Activated T-helper 1 cell treated with Interleukin-2 at 50 U/mL for 16 hours (primary cell): ENCODE measurements around the gene PSMC3IP.
A peak's percentile ranks its signal among the peaks of the same experiment; 100 is the strongest.

Experiments
- DNase-seq: peaks from one replicate; pipeline ENCODE4 v3.0.0-alpha.2; 2020; ENCODE audit warnings: low read depth

The PSMC3IP gene

DNA sequence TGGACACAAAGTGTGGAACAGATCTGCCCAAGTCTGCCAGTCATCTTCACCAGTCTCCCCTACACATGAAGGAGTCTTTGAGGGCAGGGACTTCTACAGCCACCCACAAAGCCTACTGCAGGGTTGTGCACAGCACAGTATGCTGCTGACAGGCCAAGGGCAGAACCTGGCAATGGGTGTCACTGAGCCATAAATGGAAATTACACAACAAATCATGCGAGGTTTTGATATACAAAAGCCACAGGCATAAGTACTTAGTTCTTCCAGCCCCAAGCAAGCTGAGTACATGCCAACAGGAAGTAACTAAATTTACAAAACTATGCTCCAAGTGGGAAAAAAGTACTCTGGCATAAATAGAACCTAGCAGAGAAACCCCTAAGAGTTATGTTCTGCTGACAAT is 7.8 kb upstream of the PSMC3IP start:
- DNase-seq: no peak

- no peak for DNase-seq
These were observed 7.4 kb upstream of the PSMC3IP start for GRCh38 chr17:42584880-42585279.

GRCh38 chr17:42581744-42582270 is 4.3 kb upstream of the PSMC3IP start:
- no peak for DNase-seq

- no peak for DNase-seq
These were observed 2.4 kb upstream of the PSMC3IP start for GRCh38 chr17:42579794-42580551.

DNA sequence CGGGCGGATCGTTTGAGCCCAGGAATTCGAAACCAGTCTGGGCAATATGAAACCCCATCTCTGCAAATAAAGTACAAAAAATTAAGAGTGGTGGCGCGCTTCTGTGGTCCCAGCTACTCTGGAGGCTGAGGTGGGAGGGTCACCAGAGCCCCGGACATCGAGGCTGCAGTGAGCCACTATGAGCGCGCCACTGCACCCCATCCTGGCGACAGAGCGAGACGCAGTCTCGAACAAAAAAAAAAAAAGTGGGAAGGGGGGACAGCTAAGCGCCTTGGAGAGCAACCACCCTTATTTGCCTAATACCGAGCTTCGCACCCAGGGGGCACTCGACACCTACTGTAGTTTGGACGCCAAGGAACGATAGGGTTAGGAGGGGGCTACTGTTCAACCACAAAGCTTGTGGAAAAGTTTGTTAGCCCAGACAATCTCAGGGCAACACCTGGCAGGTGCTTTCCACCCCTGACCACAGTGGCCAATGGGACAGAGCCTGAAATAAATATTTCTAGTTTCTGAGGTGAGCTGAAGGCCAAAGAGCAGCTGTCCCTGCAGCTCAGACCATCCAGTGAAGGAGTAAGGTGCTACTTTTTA is 847 bp upstream of the PSMC3IP start:
- DNase-seq: peak; percentile 34

DNA sequence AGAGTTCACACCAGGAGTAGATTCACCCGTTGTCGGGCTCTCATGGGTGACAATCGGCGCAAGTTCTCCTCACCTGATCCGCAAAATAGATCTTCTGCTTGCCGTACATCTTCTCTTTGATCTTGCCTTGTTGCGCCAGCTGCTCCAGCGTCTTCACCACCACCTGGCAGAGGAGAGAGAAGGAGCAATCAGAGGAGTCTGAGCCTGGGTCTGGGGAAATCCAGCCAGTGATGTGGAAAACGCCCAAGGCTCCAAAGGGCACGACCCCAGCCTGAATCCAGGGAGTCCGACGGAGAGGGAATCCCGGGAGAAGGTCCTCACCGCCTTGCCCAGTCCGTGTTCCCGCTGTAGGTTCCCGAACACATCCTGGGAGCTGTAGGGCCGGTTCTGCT is 393 bp downstream of the PSMC3IP start:
- no peak for DNase-seq

DNA sequence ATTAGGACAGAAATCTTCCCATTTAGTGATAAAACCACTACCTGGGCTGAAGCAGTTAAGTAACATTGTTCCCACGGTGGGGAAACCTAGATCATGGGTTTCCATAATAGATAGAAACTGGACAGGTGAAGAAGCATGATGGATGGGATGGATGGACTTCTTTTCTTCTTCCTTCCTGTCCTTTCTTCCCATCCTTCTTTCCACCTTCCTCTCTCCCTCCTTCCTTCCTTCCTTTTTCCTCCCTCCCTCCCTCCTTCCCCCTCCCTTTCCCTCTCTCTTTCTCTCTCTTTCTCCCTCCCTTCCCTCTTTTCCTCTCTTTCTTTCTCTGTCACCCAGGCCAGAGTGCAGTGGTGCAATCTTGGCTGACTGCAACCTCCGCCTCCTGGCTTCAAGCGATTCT is 3.1 kb downstream of the PSMC3IP start:
- DNase-seq: no peak

DNA sequence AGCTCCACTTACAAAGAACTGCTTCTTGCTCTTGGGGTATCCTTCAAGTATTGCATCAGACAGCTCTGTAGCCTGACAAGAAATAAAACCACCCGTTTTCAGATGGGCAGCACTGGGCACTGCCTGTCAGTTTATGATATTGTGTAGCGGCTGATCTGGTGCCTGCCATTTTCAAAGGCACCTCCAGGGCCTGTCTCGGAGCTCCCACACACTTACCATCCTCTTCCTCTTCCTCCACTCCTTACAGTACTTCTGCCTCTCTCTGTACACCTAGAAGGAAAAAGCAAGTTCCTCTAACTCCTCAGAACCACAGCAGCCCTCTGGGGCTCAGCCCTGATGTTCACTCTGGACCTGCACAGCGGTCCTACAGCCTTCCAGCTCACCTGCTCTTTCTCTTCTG is 4.4 kb downstream of the PSMC3IP start:
- DNase-seq: no peak

GRCh38 chr17:42571435-42572225 is 5.9 kb downstream of the PSMC3IP start:
- DNase-seq: no peak

DNA sequence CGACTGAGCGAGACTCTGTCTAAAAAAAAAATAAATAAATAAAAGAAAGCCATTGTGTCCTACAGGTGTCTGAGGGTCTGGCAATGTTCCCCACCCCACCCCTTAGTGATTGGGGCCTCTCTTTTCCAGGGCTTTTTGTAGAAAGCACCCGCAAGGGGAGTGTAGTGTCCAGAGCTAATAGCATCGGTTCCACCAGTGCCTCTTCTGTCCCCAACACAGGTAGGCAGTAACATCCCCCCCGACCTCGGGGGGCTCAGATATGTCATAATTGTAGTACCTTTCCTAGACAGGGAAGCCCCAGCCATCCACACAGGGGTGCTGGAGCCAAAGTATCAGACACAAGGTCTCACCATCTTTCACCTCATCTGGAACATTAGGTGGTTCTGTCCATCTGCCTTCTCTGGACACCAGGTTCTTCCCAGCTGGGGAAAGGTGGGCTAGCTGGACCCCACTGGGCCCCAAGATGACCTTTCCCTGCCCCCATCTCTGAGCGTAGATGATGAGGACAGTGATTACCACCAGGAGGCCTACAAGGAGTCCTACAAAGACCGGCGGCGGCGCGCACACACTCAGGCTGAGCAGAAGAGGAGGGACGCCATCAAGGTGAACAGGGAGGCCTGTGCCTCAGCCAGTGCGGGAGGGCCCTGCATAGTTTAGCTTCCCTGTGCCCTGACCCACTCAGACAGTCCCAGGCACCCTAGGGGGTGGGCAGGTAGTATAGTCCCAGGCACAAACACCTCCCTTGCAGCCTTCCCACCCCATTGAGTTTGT is 9.0 kb downstream of the PSMC3IP start:
- no peak for DNase-seq

- peak; percentile 89 for DNase-seq
These were observed 10.5 kb downstream of the PSMC3IP start, which contains the start of gene MLX for GRCh38 chr17:42566883-42567573. TSS of gene MLX (plus strand) at chr17:42567100. CDS start at chr17:42567125, 25 bp downstream.

DNA sequence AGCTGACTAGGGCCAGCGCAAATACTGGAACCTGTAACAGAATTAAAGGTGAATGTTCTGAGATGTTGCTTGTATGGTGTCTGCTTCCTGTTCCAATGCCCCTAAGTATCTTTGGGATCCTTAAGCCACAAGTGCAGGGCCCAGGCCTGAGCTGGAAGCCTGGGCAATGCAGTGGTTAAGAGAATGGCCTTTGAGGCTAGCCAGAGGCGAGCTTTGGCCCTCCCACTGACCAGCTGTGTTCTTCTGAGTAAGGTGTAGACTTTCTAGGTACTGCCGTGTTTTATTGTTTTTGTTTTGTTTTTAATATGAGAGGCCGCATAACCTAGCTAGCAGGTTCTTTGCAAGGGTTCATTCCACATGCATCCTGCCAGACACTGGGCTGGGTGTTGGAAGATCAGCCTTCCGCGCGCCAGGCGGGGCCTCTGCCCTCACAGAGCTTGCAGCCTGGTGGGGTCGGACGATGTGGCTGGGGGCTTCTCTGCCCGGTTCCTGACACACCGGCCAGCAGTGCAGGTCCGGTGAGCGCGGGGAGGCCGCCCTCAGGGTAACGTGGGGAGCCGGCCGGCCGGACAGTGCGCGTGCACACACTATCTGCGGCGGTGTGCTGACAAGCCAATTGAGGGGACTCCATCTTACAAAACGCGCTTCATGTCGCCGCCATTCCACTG is 11.2 kb downstream of the PSMC3IP start:
- DNase-seq: no peak

DNA sequence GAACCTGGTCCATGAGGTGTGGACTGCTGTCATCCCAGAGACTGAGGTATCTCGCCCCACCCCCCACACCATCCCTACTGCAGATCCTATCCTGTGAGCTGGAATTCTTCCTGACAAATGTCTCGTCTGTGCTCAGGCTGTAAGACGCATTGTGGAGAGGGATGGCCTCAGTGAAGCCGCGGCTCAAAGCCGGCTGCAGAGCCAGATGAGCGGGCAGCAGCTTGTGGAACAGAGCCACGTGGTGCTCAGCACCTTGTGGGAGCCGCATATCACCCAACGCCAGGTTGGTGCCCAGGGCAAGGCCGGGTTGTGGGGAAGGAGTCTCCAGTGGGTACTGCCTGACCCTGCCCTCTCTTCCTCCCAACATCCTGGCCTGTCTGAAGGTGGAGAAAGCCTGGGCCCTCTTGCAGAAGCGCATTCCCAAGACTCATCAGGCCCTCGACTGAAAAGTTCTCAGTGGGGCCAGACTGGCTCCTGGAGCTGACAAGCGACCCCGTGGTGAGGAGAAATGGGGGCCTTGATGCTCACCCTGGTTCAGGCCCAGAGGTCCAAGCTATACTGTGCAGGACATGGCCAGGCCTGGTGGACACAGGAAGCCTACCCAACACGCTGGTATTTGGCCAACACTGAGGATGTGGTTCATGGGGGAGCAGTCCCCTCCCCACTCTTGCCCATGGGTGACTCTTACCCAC is 11.9 kb downstream of the PSMC3IP start:
- DNase-seq: no peak

- DNase-seq: no peak
These were observed 12.6 kb downstream of the PSMC3IP start for GRCh38 chr17:42564815-42565522.

DNA sequence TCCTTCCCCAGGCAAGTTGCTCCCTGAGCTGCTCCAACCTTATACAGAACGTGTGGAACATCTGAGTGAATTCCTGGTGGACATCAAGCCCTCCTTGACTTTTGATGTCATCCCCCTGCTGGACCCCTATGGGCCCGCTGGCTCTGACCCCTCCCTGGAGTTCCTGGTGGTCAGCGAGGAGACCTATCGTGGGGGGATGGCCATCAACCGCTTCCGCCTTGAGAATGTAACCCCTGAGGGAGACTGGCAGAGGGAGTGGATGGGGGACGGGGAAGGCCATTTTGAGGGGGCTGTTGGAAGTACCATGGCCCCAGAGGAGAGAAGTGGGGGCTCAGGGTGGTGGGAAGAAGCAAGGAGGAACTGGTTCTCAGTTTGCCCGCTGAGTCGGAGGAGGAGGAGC is 13.6 kb downstream of the PSMC3IP start:
- no peak for DNase-seq

DNA sequence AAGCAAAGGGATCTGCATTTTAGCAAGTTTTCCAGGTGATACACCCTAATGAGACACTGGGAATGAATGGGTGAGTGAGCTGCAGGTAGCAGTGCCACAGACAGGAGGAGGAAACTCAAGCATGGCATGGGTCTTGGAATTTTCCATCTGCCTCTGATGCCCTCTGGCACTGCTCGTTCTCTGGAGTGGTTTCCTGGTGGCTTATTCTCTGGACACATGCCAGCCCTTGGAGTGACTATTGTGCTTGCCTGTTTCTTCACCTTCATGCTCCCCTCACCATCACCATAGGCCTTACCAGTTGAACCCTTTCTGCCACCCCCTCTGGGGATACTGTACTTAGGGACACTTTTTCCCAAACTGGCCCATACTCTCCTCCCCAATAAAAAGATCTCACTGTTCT is 14.0 kb downstream of the PSMC3IP start:
- DNase-seq: no peak

DNA sequence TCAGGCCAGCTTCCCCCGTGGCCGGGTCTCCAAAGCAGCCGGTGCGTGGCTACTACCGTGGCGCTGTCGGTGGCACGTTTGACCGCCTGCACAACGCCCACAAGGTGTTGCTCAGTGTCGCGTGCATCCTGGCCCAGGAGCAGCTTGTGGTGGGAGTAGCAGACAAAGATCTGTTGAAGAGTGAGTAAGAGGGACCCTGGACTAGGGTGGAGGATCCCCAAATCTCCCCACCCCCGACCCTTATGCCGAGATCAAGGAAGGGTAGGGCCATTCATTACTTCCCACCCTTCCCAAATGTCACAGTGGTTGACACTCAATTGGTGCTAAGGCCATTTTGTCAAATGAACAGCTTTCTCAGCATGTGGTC is 14.4 kb downstream of the PSMC3IP start:
- DNase-seq: no peak

DNA sequence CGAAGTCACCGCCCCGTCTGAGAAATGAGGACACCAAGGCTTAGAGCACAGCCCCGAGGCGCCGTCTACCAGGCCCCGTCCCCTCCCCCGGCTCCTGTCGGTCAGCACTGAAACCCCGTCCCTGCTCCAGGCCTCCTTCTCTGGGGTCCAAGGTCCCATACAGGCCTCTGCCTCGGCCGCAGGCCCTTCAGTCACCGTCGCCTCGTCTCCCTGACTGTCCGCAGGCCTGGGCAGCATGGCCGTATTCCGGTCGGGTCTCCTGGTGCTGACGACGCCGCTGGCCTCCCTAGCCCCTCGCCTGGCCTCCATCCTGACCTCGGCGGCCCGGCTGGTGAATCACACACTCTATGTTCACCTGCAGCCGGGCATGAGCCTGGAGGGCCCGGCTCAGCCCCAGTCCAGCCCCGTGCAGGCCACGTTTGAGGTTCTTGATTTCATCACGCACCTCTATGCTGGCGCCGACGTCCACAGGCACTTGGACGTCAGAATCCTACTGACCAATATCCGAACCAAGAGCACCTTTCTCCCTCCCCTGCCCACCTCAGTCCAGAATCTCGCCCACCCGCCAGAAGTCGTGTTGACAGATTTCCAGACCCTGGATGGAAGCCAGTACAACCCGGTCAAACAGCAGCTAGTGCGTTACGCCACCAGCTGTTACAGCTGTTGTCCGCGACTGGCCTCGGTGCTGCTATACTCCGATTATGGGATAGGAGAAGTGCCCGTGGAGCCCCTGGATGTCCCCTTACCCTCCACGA is 15.0 kb downstream of the PSMC3IP start:
- DNase-seq: no peak

DNA sequence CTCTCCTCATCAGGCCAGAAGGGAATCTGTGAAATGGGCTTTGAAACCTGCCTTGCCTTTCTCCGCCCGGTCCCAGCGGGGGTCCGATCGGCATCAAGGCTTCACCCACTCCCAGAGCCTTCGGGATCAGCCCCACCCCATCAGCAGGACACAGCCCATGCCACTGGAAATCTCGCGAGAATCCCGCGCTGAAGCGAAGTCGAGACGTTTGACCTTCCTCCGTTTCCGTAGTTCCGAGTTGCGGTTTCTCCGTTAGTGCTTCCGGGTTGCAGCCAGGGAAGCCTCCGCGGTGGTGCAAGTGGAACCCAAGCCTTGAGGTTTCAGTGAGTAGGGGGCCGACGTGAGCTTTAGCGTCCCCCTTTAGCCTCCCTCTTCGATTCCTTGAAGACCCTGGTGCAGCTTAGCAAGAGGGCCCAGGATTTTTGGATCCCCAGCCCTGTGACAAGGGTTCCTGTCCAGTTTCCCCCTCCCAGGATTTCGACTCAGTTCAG is 15.6 kb downstream of the PSMC3IP start, which contains the start of gene COASY:
COASY (plus strand) TSS at position 252 of the 491 bp plus-strand sequence. CDS start 475 bp downstream, outside the sequence.
- DNase-seq: peak; percentile 82
